GM13977 (cell line): ENCODE measurements around the gene LZIC.

Experiments
- DNase-seq: peaks from one replicate; pipeline ENCODE4 v3.0.0; 2012; ENCODE audit warnings: low spot score
- CTCF ChIP-seq: IDR thresholded peaks from 2 replicates; pipeline ENCODE4 v1.5.1; 2012; ENCODE audit warnings: mild to moderate bottlenecking, control low read depth; ENCODE audit not compliant: insufficient read depth; ENCODE audit errors: extremely low read depth, missing control alignments
- in situ Hi-C: fragments of 300-500 bp; cut with MboI; formaldehyde crosslinking; loops from one replicate; pipeline ENCODE4 v1.12.0; 2022; ENCODE audit warnings: low sequenced_read_pairs, low pct_unique_long_range_greater_than_20kb, mixed read lengths, inconsistent platforms; ENCODE audit not compliant: unreplicated experiment

LZIC gene

GRCh38 chr1:9942939-9943788, at the start of gene LZIC, which contains the start of gene NMNAT1:
LZIC (minus strand) TSS chr1:9943391; CDS start chr1:9936619, 6,772 bp downstream.
NMNAT1 (plus strand) TSS chr1:9943475; CDS start chr1:9972074, 28,599 bp downstream.
- TF ChIP-seq CTCF: no peak
- in situ Hi-C loops: loop anchor here (10.0 kb wide), 1 partner anchor 68 kb away; no protein-coding TSS in a partner anchor
- peak; percentile 93 for DNase-seq

- in situ Hi-C loops: no loop called here
- no peak for TF ChIP-seq CTCF
- no peak for DNase-seq
Measured at GRCh38 chr1:9992910-9993309, 49.7 kb upstream of the LZIC start.

DNA sequence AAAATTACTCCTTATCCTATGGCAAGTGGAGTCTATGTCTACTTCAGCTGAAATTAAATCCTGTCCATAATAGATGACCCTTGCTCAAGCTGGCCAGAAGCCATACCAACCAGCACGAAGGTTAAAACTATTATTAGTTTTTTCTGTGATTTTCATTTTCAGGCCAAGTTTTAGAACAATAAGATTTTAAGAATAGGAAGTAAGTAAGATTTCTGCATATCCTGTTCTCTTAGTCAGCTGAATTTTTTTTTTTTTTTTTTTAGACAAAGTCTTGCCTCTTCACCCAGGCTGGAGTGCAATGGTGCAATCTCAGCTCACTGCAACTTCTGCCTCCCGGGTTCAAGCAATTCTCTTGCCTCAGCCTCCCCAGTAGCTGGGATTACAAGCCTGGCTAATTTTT, 47.8 kb upstream of the LZIC start:
- TF ChIP-seq CTCF: no peak
- in situ Hi-C loops: no loop called here
- no peak for DNase-seq

- TF ChIP-seq CTCF: no peak
- in situ Hi-C loops: no loop called here
- DNase-seq: no peak
Measured at GRCh38 chr1:9989773-9990172, 46.6 kb upstream of the LZIC start.

DNA sequence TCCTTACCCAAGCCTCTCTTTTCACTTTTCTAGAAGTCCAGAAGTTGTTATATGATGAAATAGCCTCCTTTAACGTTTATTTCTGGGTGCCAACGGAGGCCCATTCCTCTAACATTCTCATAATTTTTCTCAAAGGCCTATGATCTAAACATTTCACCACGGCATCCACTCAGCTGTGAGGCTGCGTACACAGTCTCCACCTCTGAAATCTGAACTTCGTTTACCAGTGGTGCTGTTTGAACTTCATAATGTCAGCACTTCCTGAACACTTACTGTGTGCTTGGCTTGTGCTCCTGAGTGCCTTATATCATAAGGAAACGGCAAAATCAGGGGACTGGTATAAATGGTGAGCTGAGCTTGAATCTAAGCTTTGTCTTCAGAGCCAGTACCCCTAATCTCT, 41.8 kb upstream of the LZIC start:
- DNase-seq: no peak
- TF ChIP-seq CTCF: no peak
- in situ Hi-C loops: no loop called here

- DNase-seq: no peak
- in situ Hi-C loops: no loop called here
Measured at GRCh38 chr1:9984253-9984652, 41.1 kb upstream of the LZIC start.

More at GRCh38 chr1:9984253-9984652, 41.1 kb upstream of the LZIC start:
- no peak for TF ChIP-seq CTCF
